GM13977 (cell line): ENCODE data around the gene CACNA1I.

ENCODE experiments used
- DNase-seq: peaks from one replicate; pipeline ENCODE4 v3.0.0; 2012; ENCODE audit warnings: low spot score
- in situ Hi-C: fragments of 300-500 bp; cut with MboI; formaldehyde crosslinking; loops from one replicate; pipeline ENCODE4 v1.12.0; 2022; ENCODE audit warnings: low sequenced_read_pairs, low pct_unique_long_range_greater_than_20kb, mixed read lengths, inconsistent platforms; ENCODE audit not compliant: unreplicated experiment
- TF ChIP-seq, protein P1 (sequence below): IDR thresholded peaks from 2 replicates; pipeline ENCODE4 v1.5.1; 2012; ENCODE audit warnings: mild to moderate bottlenecking, control low read depth; ENCODE audit not compliant: insufficient read depth; ENCODE audit errors: extremely low read depth, missing control alignments

The CACNA1I gene

GRCh38 chr22:39530692-39531331 is 39.7 kb upstream of the CACNA1I start:
- DNase-seq, result no peak
- TF ChIP-seq, protein P1, sequence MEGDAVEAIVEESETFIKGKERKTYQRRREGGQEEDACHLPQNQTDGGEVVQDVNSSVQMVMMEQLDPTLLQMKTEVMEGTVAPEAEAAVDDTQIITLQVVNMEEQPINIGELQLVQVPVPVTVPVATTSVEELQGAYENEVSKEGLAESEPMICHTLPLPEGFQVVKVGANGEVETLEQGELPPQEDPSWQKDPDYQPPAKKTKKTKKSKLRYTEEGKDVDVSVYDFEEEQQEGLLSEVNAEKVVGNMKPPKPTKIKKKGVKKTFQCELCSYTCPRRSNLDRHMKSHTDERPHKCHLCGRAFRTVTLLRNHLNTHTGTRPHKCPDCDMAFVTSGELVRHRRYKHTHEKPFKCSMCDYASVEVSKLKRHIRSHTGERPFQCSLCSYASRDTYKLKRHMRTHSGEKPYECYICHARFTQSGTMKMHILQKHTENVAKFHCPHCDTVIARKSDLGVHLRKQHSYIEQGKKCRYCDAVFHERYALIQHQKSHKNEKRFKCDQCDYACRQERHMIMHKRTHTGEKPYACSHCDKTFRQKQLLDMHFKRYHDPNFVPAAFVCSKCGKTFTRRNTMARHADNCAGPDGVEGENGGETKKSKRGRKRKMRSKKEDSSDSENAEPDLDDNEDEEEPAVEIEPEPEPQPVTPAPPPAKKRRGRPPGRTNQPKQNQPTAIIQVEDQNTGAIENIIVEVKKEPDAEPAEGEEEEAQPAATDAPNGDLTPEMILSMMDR, result no peak
- in situ Hi-C loops, result loop anchor here (10.0 kb wide), 2 partner anchors 504 to 824 kb away; no protein-coding TSS in a partner anchor

GRCh38 chr22:39532215-39533073 is 38.1 kb upstream of the CACNA1I start, which contains the start of gene RPS19BP1:
Gene RPS19BP1 (minus strand): TSS chr22:39532748. CDS start chr22:39532738, 10 bp downstream.
- in situ Hi-C loops, result loop anchor here (10.0 kb wide), 2 partner anchors 502 to 822 kb away; no protein-coding TSS in a partner anchor
- peak; percentile 98 for DNase-seq
- TF ChIP-seq, protein P1, result no peak

DNA sequence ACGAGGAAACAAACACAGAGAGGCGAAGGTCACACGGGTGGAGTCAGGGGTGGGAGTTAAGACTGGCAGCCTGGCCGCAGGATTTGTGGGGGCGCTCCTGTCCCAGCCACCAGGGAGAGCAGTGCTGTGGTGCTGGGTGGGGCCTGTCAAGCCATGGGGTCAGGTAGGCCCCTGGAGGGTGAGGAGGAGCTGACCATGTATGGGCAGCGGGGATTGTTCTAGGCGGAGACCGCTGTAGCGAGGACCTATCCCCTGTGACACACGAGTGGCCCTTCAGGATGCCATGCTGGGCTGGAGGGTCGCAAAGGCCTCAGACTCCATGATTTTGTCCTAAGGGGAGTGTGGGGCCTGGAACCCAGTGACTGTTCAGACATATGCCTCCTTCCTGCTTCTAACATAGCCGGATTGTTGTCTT is 36.5 kb upstream of the CACNA1I start:
- DNase-seq, result no peak
- TF ChIP-seq, protein P1, result no peak
- in situ Hi-C loops, result loop anchor here (10.0 kb wide), 2 partner anchors 501 to 821 kb away; no protein-coding TSS in a partner anchor

GRCh38 chr22:39534591-39535356 is 35.8 kb upstream of the CACNA1I start:
- in situ Hi-C loops, result loop anchor here (10.0 kb wide), 2 partner anchors 500 to 820 kb away; no protein-coding TSS in a partner anchor
- peak; percentile 83 for DNase-seq
- TF ChIP-seq, protein P1, result peak; percentile 95

DNA sequence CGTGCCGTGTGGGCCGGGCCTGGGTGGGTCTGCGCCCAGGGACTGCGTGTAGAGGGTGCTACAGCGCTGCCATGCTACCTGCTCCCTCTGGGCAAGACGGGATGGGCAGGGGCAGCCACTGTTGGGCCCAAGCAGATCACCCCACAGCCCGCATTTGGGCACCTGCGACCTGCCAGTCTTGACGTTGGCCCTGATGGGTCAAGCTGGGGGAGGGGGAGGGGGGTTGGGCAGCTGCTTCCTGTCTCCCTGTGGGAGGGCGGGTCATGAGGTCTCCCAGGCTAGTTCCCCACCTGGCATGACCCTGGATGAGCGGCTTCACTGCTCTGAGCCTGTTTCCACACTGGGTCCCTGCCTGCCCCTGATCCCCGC is 35.2 kb upstream of the CACNA1I start:
- TF ChIP-seq, protein P1, result no peak
- no peak for DNase-seq
- in situ Hi-C loops, result loop anchor here (10.0 kb wide), 2 partner anchors 499 to 819 kb away; no protein-coding TSS in a partner anchor

GRCh38 chr22:39535831-39536449 is 34.6 kb upstream of the CACNA1I start:
- no peak for DNase-seq
- in situ Hi-C loops, result loop anchor here (10.0 kb wide), 2 partner anchors 499 to 819 kb away; no protein-coding TSS in a partner anchor
- TF ChIP-seq, protein P1, result no peak
